ENCODE measurements around the gene EFHC2. TPM values are rescaled to one million over a fixed set of nuclear protein-coding genes. Genes with fewer than 3 reads are reported as not detected.

Gene EFHC2
- polyA plus RNA-seq, 3 donors from 2014 or later: 11.2 to 19.5 (median 13.2) TPM

DNA sequence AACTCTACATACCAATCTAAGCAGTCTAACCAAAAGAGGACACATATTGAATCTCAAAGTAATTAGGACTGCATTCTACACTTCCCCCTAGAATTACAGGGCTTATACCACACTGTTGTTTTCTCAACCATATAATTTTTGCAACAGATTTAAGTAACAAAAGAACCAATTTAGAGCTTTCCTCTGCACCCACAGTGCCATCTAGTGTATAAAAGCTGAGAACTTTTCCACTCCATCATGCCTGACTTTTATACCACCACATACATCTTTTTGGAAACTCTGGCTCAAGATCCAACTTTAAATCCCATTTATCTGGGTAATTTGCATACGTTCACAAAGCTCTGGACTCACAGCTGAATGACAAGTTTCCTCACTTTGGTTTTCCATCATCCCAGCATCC is 99.5 kb downstream of the EFHC2 start:
- Mint-ChIP-seq H3K9me3 (no peaks in the 10 kb centered on the region), H3K36me3 (peaks cover 0 to 6% (median 4%) of the 10 kb centered on the region in 3 donors), H3K27ac (peak overlapping the region in 3 of 6 donors; percentile 4 to 38 (median 37)), H3K4me1 (peaks cover 24 to 27% of the 10 kb centered on the region in 2 donors), H3K4me3 (no peak overlapping the region), H3K27me3 (ENCODE audit: low read depth in 3 of 3) (peaks cover 0 to 2% (median 2%) of the 10 kb centered on the region in 3 donors)
- DNase-seq: peak; percentile 21 to 42 (median 27)

DNA sequence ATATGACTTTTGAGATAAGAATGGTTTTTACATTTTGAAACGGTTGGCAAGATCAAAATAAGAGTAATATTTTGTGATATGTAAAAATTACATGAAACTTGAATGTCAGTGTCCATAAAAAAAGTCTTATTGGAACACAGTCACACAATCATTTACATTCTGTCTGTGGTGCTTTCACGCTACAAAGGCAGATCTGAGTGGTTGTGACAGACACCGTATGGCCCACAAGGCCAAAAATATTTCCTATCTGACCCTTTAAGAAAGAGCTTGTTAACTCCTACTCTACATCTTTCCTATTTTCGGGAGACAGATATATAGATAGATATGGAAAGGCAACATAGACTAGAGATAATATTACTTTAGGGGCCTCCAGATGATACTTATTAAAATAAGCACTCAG is 101.9 kb downstream of the EFHC2 start:
- H3K4me1 Mint-ChIP-seq: peaks cover 24 to 27% of the 10 kb centered on the region in 2 donors
- peaks cover 0 to 5% (median 0%) of the 10 kb centered on the region in 3 donors for H3K27me3 Mint-ChIP-seq (ENCODE audit: low read depth in 3 of 3)
- H3K27ac Mint-ChIP-seq: no peak overlapping the region
- H3K36me3 Mint-ChIP-seq: peaks cover 0 to 6% (median 4%) of the 10 kb centered on the region in 3 donors
- no peak for DNase-seq
- no peaks in the 10 kb centered on the region for H3K9me3 Mint-ChIP-seq
- no peak overlapping the region for H3K4me3 Mint-ChIP-seq

DNA sequence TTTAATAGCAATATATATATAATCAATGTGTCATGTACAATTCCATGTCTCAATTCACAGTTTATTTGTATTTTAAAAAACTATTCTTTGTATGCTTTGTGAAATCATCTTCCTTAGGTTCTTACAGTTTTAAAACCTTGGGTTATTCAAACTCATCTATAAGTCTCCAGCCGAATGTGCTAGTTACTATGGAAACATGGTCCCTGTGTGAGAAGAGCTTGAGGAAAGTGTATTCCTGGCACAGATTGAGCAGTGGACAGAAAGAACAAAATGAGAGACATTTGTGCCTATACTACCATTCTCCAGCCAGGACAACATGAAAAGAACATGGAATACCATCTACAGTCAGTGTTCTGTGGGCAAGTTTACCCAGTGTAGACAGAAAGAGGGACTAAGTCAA is 103.4 kb downstream of the EFHC2 start:
- Mint-ChIP-seq H3K27me3 (ENCODE audit: low read depth in 3 of 3) (peaks cover 0 to 5% (median 0%) of the 10 kb centered on the region in 3 donors), H3K27ac (no peak overlapping the region), H3K36me3 (peaks cover 0 to 6% (median 4%) of the 10 kb centered on the region in 3 donors), H3K4me1 (peaks cover 13% of the 10 kb centered on the region in 2 donors), H3K9me3 (no peaks in the 10 kb centered on the region), H3K4me3 (no peak overlapping the region)
- no peak for DNase-seq

DNA sequence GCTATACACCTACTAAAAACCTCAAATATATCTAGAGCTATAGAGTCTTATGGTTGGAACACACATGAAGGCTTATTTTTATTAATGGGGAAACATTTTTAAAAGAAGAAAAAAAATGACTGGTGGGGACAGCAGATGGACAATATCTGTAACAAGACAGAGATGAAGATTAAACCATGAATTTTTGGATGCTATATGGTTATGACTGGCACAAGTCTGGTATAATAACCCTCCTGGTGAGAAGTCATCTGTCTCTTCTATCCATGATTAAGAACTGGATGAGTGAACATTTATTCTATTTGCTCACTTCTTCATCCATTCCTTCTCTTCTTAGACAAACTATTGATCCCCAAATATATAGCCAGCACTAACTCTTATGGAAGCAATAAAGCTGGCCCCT is 104.4 kb downstream of the EFHC2 start:
- H3K4me3 Mint-ChIP-seq: no peak overlapping the region
- peaks cover 0 to 7% (median 5%) of the 10 kb centered on the region in 3 donors for H3K36me3 Mint-ChIP-seq
- no peak for DNase-seq
- peaks cover 0 to 5% (median 0%) of the 10 kb centered on the region in 3 donors for H3K27me3 Mint-ChIP-seq (ENCODE audit: low read depth in 3 of 3)
- H3K9me3 Mint-ChIP-seq: no peaks in the 10 kb centered on the region
- H3K4me1 Mint-ChIP-seq: peaks cover 6 to 8% of the 10 kb centered on the region in 2 donors
- no peak overlapping the region for H3K27ac Mint-ChIP-seq

DNA sequence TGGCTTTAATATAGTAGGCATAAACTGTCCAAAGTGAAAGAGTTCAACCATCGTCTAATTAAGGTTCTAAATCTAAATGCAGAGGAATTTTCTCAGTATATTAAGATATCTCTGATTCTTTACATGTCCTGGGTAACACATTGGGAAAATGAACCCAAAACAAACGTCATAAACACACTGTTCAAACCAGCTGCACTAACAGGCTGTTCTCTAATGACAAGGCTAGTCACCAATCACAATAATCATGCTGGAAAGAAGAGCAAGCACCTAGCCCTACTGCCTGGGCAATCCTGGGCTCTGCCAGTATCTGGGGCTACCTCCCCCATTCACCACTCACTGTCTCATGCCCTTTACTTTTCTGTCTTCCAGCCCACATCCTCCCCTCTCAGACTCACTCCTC is 107.9 kb downstream of the EFHC2 start:
- Mint-ChIP-seq H3K4me3 (no peak overlapping the region), H3K36me3 (peaks cover 0 to 14% (median 4%) of the 10 kb centered on the region in 3 donors), H3K4me1 (peaks cover 0 to 2% of the 10 kb centered on the region in 2 donors), H3K9me3 (no peaks in the 10 kb centered on the region), H3K27ac (no peak overlapping the region), H3K27me3 (ENCODE audit: low read depth in 3 of 3) (peaks cover 0 to 10% (median 0%) of the 10 kb centered on the region in 3 donors)
- no peak for DNase-seq

DNA sequence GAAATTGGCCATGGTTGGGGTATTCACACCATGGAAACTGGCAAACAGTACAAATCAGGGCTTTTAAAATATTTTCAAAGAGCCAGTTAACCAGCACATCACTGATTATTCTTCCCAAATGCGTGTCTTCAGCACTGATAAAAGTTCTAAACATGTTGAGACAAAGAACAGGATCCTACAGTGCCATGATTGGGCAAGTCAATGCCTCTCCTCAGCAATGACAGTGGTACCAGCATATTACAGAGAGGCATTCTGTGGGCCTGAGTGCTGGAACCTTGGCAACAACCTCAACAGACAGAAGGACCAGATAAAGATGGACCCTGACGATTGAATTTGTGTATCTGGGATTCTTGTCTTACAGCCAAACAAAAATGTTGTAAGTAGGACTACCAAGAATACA is 108.9 kb downstream of the EFHC2 start:
- Mint-ChIP-seq H3K27me3 (ENCODE audit: low read depth in 3 of 3) (peaks cover 0 to 10% (median 0%) of the 10 kb centered on the region in 3 donors), H3K4me1 (peaks cover 0 to 2% of the 10 kb centered on the region in 2 donors), H3K4me3 (no peak overlapping the region), H3K36me3 (peaks cover 0 to 14% (median 4%) of the 10 kb centered on the region in 3 donors), H3K27ac (no peak overlapping the region), H3K9me3 (no peaks in the 10 kb centered on the region)
- no peak for DNase-seq

DNA sequence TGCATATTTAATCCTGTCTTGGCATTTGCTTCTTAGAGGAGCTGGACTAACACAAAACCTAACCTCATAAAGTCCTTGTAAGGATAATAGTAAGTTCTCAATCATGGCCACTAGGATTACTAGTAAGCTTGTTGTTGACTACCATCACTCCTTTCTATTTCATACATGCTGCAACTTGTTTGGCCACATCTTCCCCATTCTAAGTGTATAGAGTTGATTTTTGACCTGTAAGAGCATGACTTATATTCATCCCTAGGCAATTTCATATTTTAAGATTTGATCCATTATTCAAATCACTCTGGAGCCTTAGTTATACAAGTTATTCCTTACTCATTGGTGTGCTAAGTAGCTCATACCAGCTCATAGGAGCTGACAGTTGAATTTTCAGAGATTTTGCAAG is 109.4 kb downstream of the EFHC2 start:
- H3K36me3 Mint-ChIP-seq: peaks cover 0 to 17% (median 4%) of the 10 kb centered on the region in 3 donors
- peaks cover 0 to 2% of the 10 kb centered on the region in 2 donors for H3K4me1 Mint-ChIP-seq
- peaks cover 0 to 10% (median 0%) of the 10 kb centered on the region in 3 donors for H3K27me3 Mint-ChIP-seq (ENCODE audit: low read depth in 3 of 3)
- H3K4me3 Mint-ChIP-seq: no peak overlapping the region
- H3K9me3 Mint-ChIP-seq: no peaks in the 10 kb centered on the region
- no peak for DNase-seq
- H3K27ac Mint-ChIP-seq: no peak overlapping the region

DNA sequence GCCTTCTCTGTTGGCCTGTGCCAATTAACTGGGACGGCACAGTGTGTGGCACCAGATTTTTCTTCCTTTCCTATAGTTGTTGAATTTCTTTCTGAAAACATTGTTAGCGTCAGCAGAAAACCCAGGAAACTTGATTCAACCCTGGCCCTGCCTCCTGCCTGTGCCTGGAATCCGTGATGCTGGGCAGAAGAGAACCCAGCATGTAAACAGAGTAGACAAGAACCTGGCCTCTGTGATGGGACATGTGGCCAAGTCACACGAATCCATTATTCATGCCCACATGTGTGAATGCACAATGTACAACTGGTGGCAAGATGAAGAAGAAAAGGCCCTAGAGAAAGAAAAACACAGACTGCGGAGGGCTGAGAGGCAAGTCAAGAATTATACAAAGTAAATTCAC is 111.4 kb downstream of the EFHC2 start:
- Mint-ChIP-seq H3K27me3 (ENCODE audit: low read depth in 3 of 3) (peaks cover 0 to 8% (median 3%) of the 10 kb centered on the region in 3 donors), H3K4me3 (no peak overlapping the region), H3K36me3 (peaks cover 0 to 21% (median 4%) of the 10 kb centered on the region in 3 donors), H3K9me3 (no peaks in the 10 kb centered on the region), H3K27ac (no peak overlapping the region), H3K4me1 (peaks cover 0 to 2% of the 10 kb centered on the region in 2 donors)
- no peak for DNase-seq

DNA sequence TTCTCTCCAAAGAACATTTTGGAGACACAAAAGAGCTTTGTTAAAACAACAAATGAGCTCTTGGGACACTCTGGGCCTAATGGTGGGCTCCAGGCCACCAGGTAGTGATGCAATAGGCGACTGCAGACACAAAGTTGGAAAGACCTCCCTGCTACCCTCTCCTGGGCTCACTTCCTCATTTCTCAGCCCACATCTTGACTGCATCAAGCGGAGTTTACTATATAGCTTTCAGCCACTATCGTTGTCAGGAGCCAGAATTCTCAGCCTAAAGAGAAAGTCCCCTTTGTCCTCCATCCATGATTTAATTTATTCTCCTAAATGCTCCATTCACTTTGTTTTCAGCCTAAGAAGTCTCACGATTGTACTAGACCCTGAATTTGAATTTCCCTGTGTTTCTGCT is 114.9 kb downstream of the EFHC2 start:
- Mint-ChIP-seq H3K27me3 (ENCODE audit: low read depth in 3 of 3) (peaks cover 0 to 7% (median 3%) of the 10 kb centered on the region in 3 donors), H3K4me1 (no peaks in the 10 kb centered on the region)
- no peak for DNase-seq

DNA sequence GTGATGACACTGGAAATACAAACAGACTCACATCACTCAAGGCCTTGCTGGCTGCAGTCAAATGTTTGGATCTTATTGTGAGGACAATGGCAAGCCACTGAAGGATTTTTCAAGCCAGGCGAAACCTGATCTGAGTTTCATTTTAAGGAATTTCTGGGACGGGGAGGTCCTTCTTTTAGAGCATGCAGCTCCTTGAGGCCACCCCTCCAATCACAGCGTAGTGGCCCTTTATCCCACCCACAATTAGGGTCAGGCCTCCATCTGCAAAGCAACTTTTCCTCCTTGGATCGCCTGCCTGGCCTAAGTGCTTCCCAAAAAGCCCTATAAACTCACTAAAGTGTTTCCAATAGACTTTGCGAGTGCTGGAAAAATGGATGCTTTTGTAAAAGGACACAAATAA is 115.5 kb downstream of the EFHC2 start:
- Mint-ChIP-seq H3K4me1 (no peaks in the 10 kb centered on the region), H3K4me3 (no peak overlapping the region), H3K27ac (no peak overlapping the region), H3K36me3 (peaks cover 0 to 16% (median 3%) of the 10 kb centered on the region in 3 donors), H3K9me3 (no peaks in the 10 kb centered on the region), H3K27me3 (ENCODE audit: low read depth in 3 of 3) (peaks cover 0 to 7% (median under 1%) of the 10 kb centered on the region in 3 donors)
- no peak for DNase-seq

More for the DNA sequence above, 114.9 kb downstream of the EFHC2 start:
- Mint-ChIP-seq H3K9me3 (no peaks in the 10 kb centered on the region), H3K27ac (no peak overlapping the region), H3K4me3 (no peak overlapping the region), H3K36me3 (peaks cover 0 to 16% (median 3%) of the 10 kb centered on the region in 3 donors)

DNA sequence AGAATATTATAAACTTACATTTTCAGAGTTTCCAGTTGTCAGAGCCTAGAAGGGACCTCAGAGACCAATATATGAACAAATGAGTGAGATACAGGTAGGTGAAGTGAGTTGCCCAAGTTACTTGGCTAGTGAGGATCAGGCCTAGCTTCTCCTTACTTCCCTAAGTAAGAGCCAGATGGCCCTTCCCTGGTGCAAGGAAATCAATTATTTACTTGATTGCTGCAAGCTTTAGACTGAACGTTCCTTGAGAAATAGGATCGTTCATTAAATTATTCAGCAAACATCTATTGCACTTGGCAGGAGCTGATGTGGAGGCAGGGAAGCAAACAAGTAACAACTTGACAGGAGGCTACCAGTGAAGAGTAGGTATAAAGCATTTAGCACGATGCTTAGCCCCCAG is 117.8 kb downstream of the EFHC2 start:
- Mint-ChIP-seq H3K4me3 (no peak overlapping the region), H3K9me3 (no peaks in the 10 kb centered on the region), H3K36me3 (peaks cover 0 to 8% (median 6%) of the 10 kb centered on the region in 3 donors), H3K27me3 (ENCODE audit: low read depth in 3 of 3) (peaks cover 0 to 8% (median 0%) of the 10 kb centered on the region in 3 donors), H3K4me1 (no peaks in the 10 kb centered on the region), H3K27ac (no peak overlapping the region)
- no peak for DNase-seq

DNA sequence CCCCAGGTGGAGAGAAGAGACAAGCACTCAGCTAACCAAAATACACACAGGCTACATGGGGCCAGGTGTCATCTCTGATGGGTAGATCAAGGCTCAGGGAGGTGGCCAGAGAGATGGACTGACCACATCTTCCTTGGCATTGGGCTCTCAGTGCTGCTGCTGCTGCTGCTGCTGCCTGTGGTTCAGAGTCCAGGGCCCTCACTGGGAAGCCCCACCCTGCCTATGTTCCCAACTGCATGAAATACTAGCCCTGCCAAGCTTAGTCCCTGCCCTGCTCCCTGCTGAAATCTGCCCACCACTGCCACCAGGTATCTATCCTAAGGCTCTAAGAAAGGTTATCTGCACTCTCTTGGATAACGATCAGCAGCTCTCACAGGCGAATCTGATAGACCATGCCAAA is 118.7 kb downstream of the EFHC2 start:
- Mint-ChIP-seq H3K27ac (no peak overlapping the region), H3K9me3 (no peaks in the 10 kb centered on the region), H3K4me3 (no peak overlapping the region), H3K27me3 (ENCODE audit: low read depth in 3 of 3) (peaks cover 0 to 8% (median 0%) of the 10 kb centered on the region in 3 donors), H3K36me3 (peaks cover 0 to 8% (median 6%) of the 10 kb centered on the region in 3 donors), H3K4me1 (no peaks in the 10 kb centered on the region)
- DNase-seq: no peak

DNA sequence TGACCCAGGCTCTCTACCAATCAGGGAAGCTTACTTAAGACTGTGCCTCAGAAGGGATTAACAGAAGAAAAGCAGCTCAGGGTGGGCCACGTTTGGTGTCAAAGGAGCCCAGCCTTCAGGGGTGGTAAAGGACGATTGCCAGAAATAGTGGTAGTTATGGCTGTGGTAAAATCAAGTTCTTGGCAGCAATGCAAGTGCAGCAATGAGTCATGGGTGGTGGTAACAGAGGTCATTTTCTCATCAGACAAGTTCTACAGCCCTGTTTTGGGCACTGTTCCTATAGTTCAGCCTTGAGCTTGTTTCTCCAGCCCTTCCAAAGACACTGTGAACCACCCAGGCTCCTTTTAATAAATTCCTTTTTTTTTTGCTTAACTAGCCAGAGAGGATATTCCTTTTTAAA is 120.3 kb downstream of the EFHC2 start:
- H3K36me3 Mint-ChIP-seq: peaks cover 0 to 8% (median 0%) of the 10 kb centered on the region in 3 donors
- H3K27ac Mint-ChIP-seq: no peak overlapping the region
- no peak for DNase-seq
- no peaks in the 10 kb centered on the region for H3K4me1 Mint-ChIP-seq
- no peaks in the 10 kb centered on the region for H3K9me3 Mint-ChIP-seq
- H3K27me3 Mint-ChIP-seq (ENCODE audit: low read depth in 3 of 3): peaks cover 0 to 8% (median 0%) of the 10 kb centered on the region in 3 donors
- H3K4me3 Mint-ChIP-seq: no peak overlapping the region

DNA sequence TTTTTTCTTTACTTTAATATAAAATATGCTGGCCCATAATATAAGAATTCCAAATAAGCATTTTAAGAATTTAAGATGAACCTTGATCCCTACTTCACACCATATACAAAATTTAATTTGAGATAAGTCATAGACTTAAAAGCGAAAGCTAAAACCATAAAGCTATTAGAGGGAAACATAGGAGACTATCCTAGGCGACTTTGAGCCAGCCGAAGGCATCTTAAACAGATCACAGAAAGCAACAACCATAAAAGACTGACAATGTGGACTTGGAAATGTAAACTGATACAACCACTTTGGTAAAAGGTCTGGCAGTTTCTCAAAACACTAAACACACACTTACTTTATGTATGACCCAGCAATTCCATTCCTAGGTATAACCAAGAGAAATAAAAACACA is 125.0 kb downstream of the EFHC2 start:
- no peaks in the 10 kb centered on the region for H3K9me3 Mint-ChIP-seq
- H3K27me3 Mint-ChIP-seq (ENCODE audit: low read depth in 3 of 3): peaks cover 0 to 8% (median 7%) of the 10 kb centered on the region in 3 donors
- H3K36me3 Mint-ChIP-seq: peaks cover 0 to 12% (median 0%) of the 10 kb centered on the region in 3 donors
- no peak for DNase-seq
- no peak overlapping the region for H3K27ac Mint-ChIP-seq
- H3K4me3 Mint-ChIP-seq: no peak overlapping the region
- H3K4me1 Mint-ChIP-seq: no peaks in the 10 kb centered on the region

DNA sequence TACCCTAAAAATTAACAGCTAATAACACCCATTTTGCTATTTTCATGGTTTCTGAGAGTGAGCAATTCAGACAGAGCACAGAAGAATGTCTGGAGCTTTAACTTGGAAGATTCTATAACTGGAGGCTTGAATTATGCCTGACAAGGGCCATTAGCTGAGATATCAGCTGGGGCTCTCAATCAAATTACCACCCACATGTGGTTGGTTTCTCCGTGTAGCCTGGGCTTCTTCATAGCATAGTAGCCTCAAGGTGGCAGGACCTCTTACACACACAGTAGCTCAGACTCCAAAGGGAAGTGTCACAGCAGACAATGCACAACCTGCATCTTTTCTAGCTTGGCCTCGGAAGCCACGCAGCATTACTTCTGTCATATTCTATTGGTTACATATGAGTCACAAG is 127.3 kb downstream of the EFHC2 start:
- no peak for DNase-seq
- peaks cover 0 to 17% (median 0%) of the 10 kb centered on the region in 3 donors for H3K36me3 Mint-ChIP-seq
- H3K4me3 Mint-ChIP-seq: no peak overlapping the region
- H3K9me3 Mint-ChIP-seq: no peaks in the 10 kb centered on the region
- H3K4me1 Mint-ChIP-seq: no peaks in the 10 kb centered on the region
- H3K27ac Mint-ChIP-seq: no peak overlapping the region
- peaks cover 0 to 7% (median 3%) of the 10 kb centered on the region in 3 donors for H3K27me3 Mint-ChIP-seq (ENCODE audit: low read depth in 3 of 3)

Data from immature natural killer cell (primary cell).